ENCODE measurements around the gene SMOC1. TPM values are rescaled to one million over a fixed set of nuclear protein-coding genes. Genes with fewer than 3 reads are reported as not detected.

Gene SMOC1
- total RNA-seq, 1 donor from 2014 or later: 3.1 TPM

Other genes starting within 250 kb of the SMOC1 start
- gene SRSF5, start 112.3 kb upstream of the SMOC1 start, total RNA-seq: 343 TPM
- 0.86 TPM for gene SLC10A1, start 82.2 kb upstream of the SMOC1 start, total RNA-seq

Measured in mucosa of gallbladder (tissue), 1 donor.